Adrenal gland (tissue), 9 donors: ENCODE measurements around the gene SORL1-AS1.

Source experiments
- DNase-seq, 7 donors: peaks; one replicate each; pipeline ENCODE4 v3.0.0-alpha.2; 2019 to 2020
- H3K27ac ChIP-seq, 5 donors: fragments of 200-600 bp; sonication (generic) in 4 of 5; 1 replicate in 3 of 5; 2 replicates in 2 of 5; pipeline versions ENCODE4 v1.5.1 to v1.8.0; 2016 to 2020; ENCODE audit warnings: mild to moderate bottlenecking in 1 of 5
- H3K27me3 ChIP-seq: fragments of 200-600 bp; 2 replicates; pipeline ENCODE4 v1.8.0; 2021
- H3K36me3 ChIP-seq, 2 donors: fragments of 200-600 bp; replicated peaks in 1 of 2; 1 replicate in 1 of 2; 2 replicates in 1 of 2; pipeline versions ENCODE4 v1.5.1 to v1.8.0; 2018 to 2022
- H3K4me1 ChIP-seq, 2 donors: fragments of 200-600 bp; replicated peaks in 1 of 2; 1 replicate in 1 of 2; 2 replicates in 1 of 2; pipeline versions ENCODE4 v1.5.1 to v1.8.0; 2018 to 2021
- H3K4me3 ChIP-seq, 4 donors: fragments of 200-600 bp; sonication (generic) in 3 of 4; one replicate each; pipeline ENCODE4 v1.5.1; 2016 to 2018
- H3K9me3 ChIP-seq, 3 donors: fragments of 200-600 bp; sonication (generic) in 1 of 3; replicated peaks in 1 of 3; 1 replicate in 2 of 3; 2 replicates in 1 of 3; pipeline versions ENCODE4 v1.5.1 to v1.8.0; 2016 to 2021
- POLR2A ChIP-seq, 2 donors: fragments of 450-650 bp; IDR thresholded peaks; one replicate each; pipeline ENCODE4 v1.6.1; 2017; ENCODE audit warnings: antibody characterized with exemption in 2 of 2, mild to moderate bottlenecking in 2 of 2, moderate library complexity in 1 of 2
- WGBS, 4 donors: extraction: QIAGEN DNeasy Blood & Tissue Kit in 2 of 4; methylation state at CpG; one replicate each; pipeline versions ENCODE4 v1.1.5 to v1.1.7; 2013 to 2017; 5-methylcytosine and 5-hydroxymethylcytosine counted together
- intact Hi-C, 2 donors: fragments of 100-400 bp; cut with DNase I; formaldehyde crosslinking; loops; one replicate each; pipeline versions ENCODE4 v1.14.1 to v1.15.0; 2022 to 2023
- TF ChIP-seq, protein P1 (sequence below), 6 experiments: fragments of 450-650 bp in 4 of 6; fragments of 200-600 bp in 2 of 6; sonication (generic) in 1 of 6; IDR thresholded peaks; 1 replicate in 5 of 6; 2 replicates in 1 of 6; pipeline versions ENCODE4 v1.5.1 to v1.8.0; 2016 to 2021; ENCODE audit warnings: antibody characterized with exemption in 6 of 6, mild to moderate bottlenecking in 2 of 6, moderate library complexity in 1 of 6
- donor health status: healthy with polysubstance abuse.
- donor health status: Bipolar disorder and iron deficiency.
- donor health status: DM: yes; HTN: yes; CAD: no.
- donor health status: DM: no; HTN: no; CAD: no.
- donor health status: DM: no; HTN: no; CAD: no.

SORL1-AS1 gene

GRCh38 chr11:121464352-121464946, 11.7 kb upstream of the SORL1-AS1 start:
- 21 to 40% (median 33%) methylated on average over 5 to 11 of the region's 11 CpGs for WGBS, 4 donors

DNA sequence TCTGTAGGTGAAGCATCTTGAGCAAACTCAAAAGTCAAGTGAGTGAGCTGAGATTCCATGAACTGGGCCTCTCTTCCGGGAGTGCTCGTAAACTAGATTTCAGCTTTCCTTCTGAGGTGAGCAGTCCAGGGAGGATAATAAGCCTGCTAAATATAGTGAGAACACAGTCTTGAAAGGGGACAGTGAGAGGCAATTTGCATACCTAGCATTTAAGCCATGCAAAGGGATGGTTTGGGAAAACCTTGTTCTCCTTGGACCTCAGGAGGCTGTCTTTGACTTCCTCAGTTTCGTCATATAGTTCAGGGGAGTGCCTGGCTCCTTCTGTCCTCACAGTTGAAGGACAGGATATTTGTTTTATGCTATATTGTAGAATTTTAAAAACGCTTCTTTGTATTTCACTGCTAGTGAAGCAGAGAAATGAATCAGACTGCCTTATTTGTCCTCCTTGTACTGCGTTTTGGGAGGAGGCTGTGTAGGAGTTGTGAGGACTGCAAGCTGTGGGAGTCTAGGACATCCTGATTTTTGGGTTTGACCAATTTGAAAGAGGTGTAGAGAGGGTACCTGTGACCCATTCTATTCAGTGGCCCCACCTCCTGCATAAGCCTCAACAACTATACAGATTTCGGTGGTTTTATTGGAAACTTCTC, 11.0 kb upstream of the SORL1-AS1 start:
- H3K4me1 ChIP-seq = peaks cover 0 to 35% of the 10 kb centered on the region in 2 donors
- intact Hi-C loops = no loop called here

More at GRCh38 chr11:121464352-121464946, 11.7 kb upstream of the SORL1-AS1 start:
- H3K36me3 ChIP-seq = no peaks in the 10 kb centered on the region
- intact Hi-C loops = no loop called here
- H3K4me1 ChIP-seq = peaks cover 0 to 35% of the 10 kb centered on the region in 2 donors
- peak overlapping the region in 2 of 5 donors; percentile 53 to 66 for H3K27ac ChIP-seq
- H3K27me3 ChIP-seq = no peaks in the 10 kb centered on the region
- TF ChIP-seq POLR2A (IDR thresholded peaks at IDR 0.05) = no peak
- TF ChIP-seq, protein P1, sequence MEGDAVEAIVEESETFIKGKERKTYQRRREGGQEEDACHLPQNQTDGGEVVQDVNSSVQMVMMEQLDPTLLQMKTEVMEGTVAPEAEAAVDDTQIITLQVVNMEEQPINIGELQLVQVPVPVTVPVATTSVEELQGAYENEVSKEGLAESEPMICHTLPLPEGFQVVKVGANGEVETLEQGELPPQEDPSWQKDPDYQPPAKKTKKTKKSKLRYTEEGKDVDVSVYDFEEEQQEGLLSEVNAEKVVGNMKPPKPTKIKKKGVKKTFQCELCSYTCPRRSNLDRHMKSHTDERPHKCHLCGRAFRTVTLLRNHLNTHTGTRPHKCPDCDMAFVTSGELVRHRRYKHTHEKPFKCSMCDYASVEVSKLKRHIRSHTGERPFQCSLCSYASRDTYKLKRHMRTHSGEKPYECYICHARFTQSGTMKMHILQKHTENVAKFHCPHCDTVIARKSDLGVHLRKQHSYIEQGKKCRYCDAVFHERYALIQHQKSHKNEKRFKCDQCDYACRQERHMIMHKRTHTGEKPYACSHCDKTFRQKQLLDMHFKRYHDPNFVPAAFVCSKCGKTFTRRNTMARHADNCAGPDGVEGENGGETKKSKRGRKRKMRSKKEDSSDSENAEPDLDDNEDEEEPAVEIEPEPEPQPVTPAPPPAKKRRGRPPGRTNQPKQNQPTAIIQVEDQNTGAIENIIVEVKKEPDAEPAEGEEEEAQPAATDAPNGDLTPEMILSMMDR (IDR thresholded peaks at IDR 0.05) = no peak
- DNase-seq = peak; percentile 73 to 95 (median 88)
- no peaks in the 10 kb centered on the region for H3K9me3 ChIP-seq
- H3K4me3 ChIP-seq = no peak overlapping the region

GRCh38 chr11:121461843-121462242, 9.1 kb upstream of the SORL1-AS1 start:
- no peak for TF ChIP-seq POLR2A (IDR thresholded peaks at IDR 0.05)
- TF ChIP-seq, protein P1 (IDR thresholded peaks at IDR 0.05) = no peak
- 81 to 89% (median 82%) methylated on average over 7 of the region's 7 CpGs for WGBS, 4 donors

More for the DNA sequence above, 11.0 kb upstream of the SORL1-AS1 start:
- no peaks in the 10 kb centered on the region for H3K36me3 ChIP-seq
- no peak for TF ChIP-seq POLR2A (IDR thresholded peaks at IDR 0.05)
- TF ChIP-seq, protein P1 (IDR thresholded peaks at IDR 0.05) = no peak
- H3K4me3 ChIP-seq = no peak overlapping the region
- no peaks in the 10 kb centered on the region for H3K9me3 ChIP-seq
- peak overlapping the region in 2 of 5 donors; percentile 53 to 66 for H3K27ac ChIP-seq
- H3K27me3 ChIP-seq = no peaks in the 10 kb centered on the region
- DNase-seq = no peak
- WGBS, 4 donors = 89 to 94% (median 92%) methylated on average over 6 of the region's 6 CpGs

DNA sequence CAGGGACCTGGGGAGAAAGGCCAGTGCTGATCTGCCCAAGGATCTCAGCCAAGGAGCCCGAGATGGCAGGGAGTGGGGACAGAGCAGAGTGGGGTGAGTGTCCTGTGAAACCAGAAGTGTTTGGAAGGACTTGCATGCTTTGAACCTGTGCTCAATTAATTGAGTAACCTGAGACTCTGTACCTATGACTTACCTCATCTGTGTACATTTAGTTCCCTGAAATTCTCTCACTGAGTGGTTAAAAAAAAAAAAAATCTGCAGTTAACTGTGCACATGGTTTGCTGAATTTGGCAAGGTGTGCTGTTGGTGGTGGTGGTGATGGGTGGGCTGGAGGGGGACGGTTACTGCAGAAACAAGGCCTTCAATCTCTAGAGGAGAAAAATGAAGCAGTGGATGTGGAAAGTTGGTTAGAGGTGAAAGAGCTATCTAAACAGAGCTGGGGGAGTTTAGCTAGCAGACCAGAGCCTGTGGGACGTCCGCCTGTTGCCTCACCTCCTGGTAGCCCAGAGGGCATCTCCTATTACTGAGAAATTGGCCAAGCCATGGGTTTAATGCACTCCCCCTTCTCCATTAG, 8.3 kb upstream of the SORL1-AS1 start:
- no peak for DNase-seq
- Histone ChIP-seq H3K4me3 (no peak overlapping the region), H3K9me3 (no peaks in the 10 kb centered on the region), H3K36me3 (no peaks in the 10 kb centered on the region), H3K4me1 (peaks cover 0 to 16% of the 10 kb centered on the region in 2 donors), H3K27ac (no peak overlapping the region), H3K27me3 (no peaks in the 10 kb centered on the region)
- intact Hi-C loops = no loop called here
- WGBS, 4 donors = 79 to 94% (median 86%) methylated on average over 4 of the region's 4 CpGs
- TF ChIP-seq POLR2A (IDR thresholded peaks at IDR 0.05) = no peak
- TF ChIP-seq, protein P1 (IDR thresholded peaks at IDR 0.05) = no peak

More at GRCh38 chr11:121461843-121462242, 9.1 kb upstream of the SORL1-AS1 start:
- no peak overlapping the region for H3K4me3 ChIP-seq
- intact Hi-C loops = no loop called here
- H3K36me3 ChIP-seq = no peaks in the 10 kb centered on the region
- H3K27ac ChIP-seq = no peak overlapping the region
- no peaks in the 10 kb centered on the region for H3K9me3 ChIP-seq
- peaks cover 0 to 24% of the 10 kb centered on the region in 2 donors for H3K4me1 ChIP-seq
- no peak for DNase-seq
- no peaks in the 10 kb centered on the region for H3K27me3 ChIP-seq
